ENCODE results near the gene TP53TG3D.
"Not testable (repeated sequence)": the region's sequence is repeated elsewhere in the genome, so short reads cannot be mapped to it uniquely, and the experiment has no call there.

GRCh38 chr16:32261526-32261925 lies 8.4 kb downstream of the TP53TG3D start:
- not testable (repeated sequence) for TF ChIP-seq KLF13 (tag; IDR thresholded peaks at IDR 0.05; ENCODE audit: borderline replicate concordance, low read depth); EP300 (IDR thresholded peaks at IDR 0.05; ENCODE audit: low read length); POLR2A (conservative IDR thresholded peaks at IDR 0.05); CBX1 (IDR thresholded peaks at IDR 0.05; ENCODE audit: low read depth); ZEB2 (IDR thresholded peaks at IDR 0.05); RBM34 (IDR thresholded peaks at IDR 0.05; ENCODE audit: borderline replicate concordance, insufficient read depth, low read length); CTCF (IDR thresholded peaks at IDR 0.05 in 2 of 3, conservative IDR thresholded peaks at IDR 0.05 in 1 of 3; ENCODE audit: insufficient read depth in 2 of 3, low read depth in 1 of 3, low read length in 3 of 3); HDAC2 (IDR thresholded peaks at IDR 0.05); NR4A1 (CRISPR knock-in tag; IDR thresholded peaks at IDR 0.05); NR4A1 (tag; IDR thresholded peaks at IDR 0.05)

All from K562 (cell line).